Measurements from ENCODE around the gene ABCA1.

GRCh38 chr9:104800068-104800785 is 127.7 kb downstream of the ABCA1 start:
- TF ChIP-seq EZH2 (IDR thresholded peaks at IDR 0.05) = no peak
- TF ChIP-seq POLR2AphosphoS5 (IDR thresholded peaks at IDR 0.05; ENCODE audit: borderline replicate concordance, low read depth, low read length) = no peak
- no peak for TF ChIP-seq FOXP2 (optimal IDR thresholded peaks at IDR 0.05; ENCODE audit: control extremely low read depth, extremely low read length, insufficient read depth)
